HCT116 (cell line): ENCODE data around the gene BHLHA9.

Experiments
- CTCF ChIP-seq, 3 experiments: fragments of 200-600 bp in 1 of 3; sonication (generic) in 1 of 3; IDR thresholded peaks in 2 of 3; conservative IDR thresholded peaks in 1 of 3; 2 replicates each; pipeline ENCODE4 v1.5.1; 2012 to 2017; ENCODE audit warnings: low read depth in 2 of 3, low read length in 2 of 3, antibody characterized with exemption in 1 of 3, borderline replicate concordance in 1 of 3, control low read depth in 1 of 3, mild to moderate bottlenecking in 1 of 3, mixed read lengths in 1 of 3, mixed run types in 1 of 3, moderate library complexity in 1 of 3; ENCODE audit not compliant: insufficient read depth in 1 of 3
- ELF1 ChIP-seq: IDR thresholded peaks from 2 replicates; pipeline ENCODE4 v1.6.1; 2012; ENCODE audit warnings: low read depth, borderline replicate concordance
- JUND ChIP-seq: IDR thresholded peaks from 2 replicates; pipeline ENCODE4 v1.6.1; 2012
- REST ChIP-seq: IDR thresholded peaks from 2 replicates; pipeline ENCODE4 v1.6.1; 2012; ENCODE audit warnings: low read depth
- SP1 ChIP-seq: IDR thresholded peaks from 2 replicates; pipeline ENCODE4 v1.6.1; 2012; ENCODE audit warnings: low read depth
- SRF ChIP-seq: IDR thresholded peaks from 2 replicates; pipeline ENCODE4 v1.6.1; 2012; ENCODE audit warnings: low read depth
- ZFX ChIP-seq: fragments of 450-650 bp; IDR thresholded peaks from 2 replicates; pipeline ENCODE4 v1.6.1; 2017

GRCh38 chr17:1229900-1230501 is 40.2 kb upstream of the BHLHA9 start:
- TF ChIP-seq CTCF (IDR thresholded peaks at IDR 0.05 in 2 of 3, conservative IDR thresholded peaks at IDR 0.05 in 1 of 3; ENCODE audit: borderline replicate concordance in 1 of 3, insufficient read depth in 1 of 3, low read depth in 2 of 3, low read length in 2 of 3) (no peak), REST (no peak), ELF1 (no peak), SRF (no peak), ZFX (no peak), SP1 (no peak), JUND (no peak)
